Osteoblast (primary cell): ENCODE measurements around the gene MANEAL. TPM values are rescaled to one million over a fixed set of nuclear protein-coding genes. Genes with fewer than 3 reads are reported as not detected.

Experiments
- DNase-seq: peaks from one replicate; pipeline ENCODE4 v3.0.0; 2011; ENCODE audit warnings: low spot score, mixed read lengths; ENCODE audit not compliant: insufficient read length; ENCODE audit errors: missing footprints
- H2AFZ ChIP-seq: 2 replicates; pipeline ENCODE4 v1.6.0; 2011; ENCODE audit warnings: mild to moderate bottlenecking, low read length
- H3K27ac ChIP-seq: 2 replicates; pipeline ENCODE4 v1.5.1; 2011; ENCODE audit warnings: mild to moderate bottlenecking, low read depth, low read length, moderate library complexity
- H3K27me3 ChIP-seq: 2 replicates; pipeline ENCODE4 v1.6.0; 2012; ENCODE audit warnings: mild to moderate bottlenecking, control low read depth, inconsistent platforms, low read length, moderate library complexity; ENCODE audit not compliant: insufficient read depth
- H3K36me3 ChIP-seq: 2 replicates; pipeline ENCODE4 v1.5.1; 2011; ENCODE audit warnings: mild to moderate bottlenecking, low read length, control low read depth, moderate library complexity; ENCODE audit not compliant: insufficient read depth
- H3K4me1 ChIP-seq: 2 replicates; pipeline ENCODE4 v1.5.1; 2011; ENCODE audit warnings: mild to moderate bottlenecking, low read length, control low read depth, moderate library complexity; ENCODE audit not compliant: insufficient read depth
- H3K4me2 ChIP-seq: 2 replicates; pipeline ENCODE4 v1.6.0; 2011; ENCODE audit warnings: mild to moderate bottlenecking, low read length; ENCODE audit not compliant: insufficient read depth
- H3K4me3 ChIP-seq: fragments of 200-600 bp; sonication (generic); 3 replicates; pipeline ENCODE4 v1.5.1; 2012; ENCODE audit warnings: mild to moderate bottlenecking, low read length, inconsistent platforms; ENCODE audit not compliant: insufficient read depth
- H3K79me2 ChIP-seq: 2 replicates; pipeline ENCODE4 v1.6.0; 2012; ENCODE audit warnings: mild to moderate bottlenecking, low read length, control low read depth, inconsistent platforms; ENCODE audit not compliant: insufficient read depth
- H3K9me3 ChIP-seq: 2 replicates; pipeline ENCODE4 v1.5.1; 2011; ENCODE audit warnings: low read depth, low read length, control low read depth
- H4K20me1 ChIP-seq: 2 replicates; pipeline ENCODE4 v1.6.0; 2012; ENCODE audit warnings: mild to moderate bottlenecking, low read length, control low read depth; ENCODE audit not compliant: insufficient read depth
- CTCF ChIP-seq: IDR thresholded peaks from 2 replicates; pipeline ENCODE4 v1.5.1; 2011; ENCODE audit warnings: mild to moderate bottlenecking, low read depth, low read length, moderate library complexity; ENCODE audit errors: extremely low read depth
- total RNA-seq: library from RNA; depleted of rRNA; stranded (reverse); fragments of >200 nt; gene quantifications from 2 replicates; pipeline ENCODE4 v1.2.3, GENCODE V29; 2012

The MANEAL gene
- total RNA-seq, 1 donor = 0.36 TPM

GRCh38 chr1:37839676-37840075, 46.0 kb downstream of the MANEAL start:
- Histone ChIP-seq H3K27ac (no peak overlapping the region), H2AFZ (no peak overlapping the region), H3K4me2 (no peak overlapping the region), H3K9me3 (no peaks in the 10 kb centered on the region), H3K79me2 (peaks cover 30% of the 10 kb centered on the region), H4K20me1 (peaks cover 5% of the 10 kb centered on the region), H3K27me3 (no peaks in the 10 kb centered on the region), H3K4me3 (no peak overlapping the region), H3K36me3 (peaks cover 47% of the 10 kb centered on the region), H3K4me1 (no peaks in the 10 kb centered on the region)
- TF ChIP-seq CTCF = no peak
- no peak for DNase-seq

- H3K9me3 ChIP-seq = no peaks in the 10 kb centered on the region
- no peaks in the 10 kb centered on the region for H3K27me3 ChIP-seq
- DNase-seq = no peak
- H3K4me1 ChIP-seq = no peaks in the 10 kb centered on the region
- H4K20me1 ChIP-seq = peaks cover 5% of the 10 kb centered on the region
- no peak overlapping the region for H3K4me3 ChIP-seq
- no peak overlapping the region for H3K27ac ChIP-seq
- no peak for TF ChIP-seq CTCF
- H3K36me3 ChIP-seq = peaks cover 38% of the 10 kb centered on the region
- H2AFZ ChIP-seq = no peak overlapping the region
- peaks cover 40% of the 10 kb centered on the region for H3K79me2 ChIP-seq
- no peak overlapping the region for H3K4me2 ChIP-seq
Measured at GRCh38 chr1:37840711-37841110, 47.1 kb downstream of the MANEAL start.

GRCh38 chr1:37841652-37842051, 48.0 kb downstream of the MANEAL start:
- no peak overlapping the region for H2AFZ ChIP-seq
- peaks cover 9% of the 10 kb centered on the region for H4K20me1 ChIP-seq
- no peak overlapping the region for H3K4me2 ChIP-seq
- no peak overlapping the region for H3K27ac ChIP-seq
- no peak for DNase-seq
- H3K79me2 ChIP-seq = peaks cover 50% of the 10 kb centered on the region
- TF ChIP-seq CTCF = no peak
- H3K9me3 ChIP-seq = no peaks in the 10 kb centered on the region
- no peaks in the 10 kb centered on the region for H3K4me1 ChIP-seq
- H3K4me3 ChIP-seq = no peak overlapping the region
- no peaks in the 10 kb centered on the region for H3K27me3 ChIP-seq
- H3K36me3 ChIP-seq = peaks cover 29% of the 10 kb centered on the region

DNA sequence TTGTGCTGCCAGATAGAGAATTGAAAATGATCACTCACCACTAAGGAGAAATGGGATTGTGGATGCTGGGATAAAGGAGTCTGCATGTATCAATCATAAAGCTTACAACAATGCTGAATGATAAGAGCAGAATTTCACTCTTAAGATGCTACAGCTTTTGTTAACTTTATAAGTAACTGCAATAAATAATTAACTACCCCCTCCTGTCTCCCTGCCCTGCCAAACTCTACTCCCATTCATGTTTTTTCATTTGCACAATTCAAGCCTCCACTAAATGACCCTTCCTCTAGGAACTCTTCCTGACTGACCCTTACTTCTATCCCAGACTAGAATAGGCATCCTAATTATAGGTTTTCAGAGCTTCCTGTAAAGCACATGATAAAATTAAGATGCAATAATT, 50.9 kb downstream of the MANEAL start:
- Histone ChIP-seq H3K79me2 (peaks cover 77% of the 10 kb centered on the region), H3K27me3 (no peaks in the 10 kb centered on the region), H3K27ac (no peak overlapping the region)

More for the DNA sequence above, 50.9 kb downstream of the MANEAL start:
- DNase-seq = no peak
- no peaks in the 10 kb centered on the region for H3K4me1 ChIP-seq
- no peak overlapping the region for H3K4me2 ChIP-seq
- no peak for TF ChIP-seq CTCF
- no peaks in the 10 kb centered on the region for H3K9me3 ChIP-seq
- peaks cover 16% of the 10 kb centered on the region for H4K20me1 ChIP-seq
- H2AFZ ChIP-seq = no peak overlapping the region
- H3K4me3 ChIP-seq = no peak overlapping the region
- peaks cover 14% of the 10 kb centered on the region for H3K36me3 ChIP-seq
